Thoracic aorta (tissue), 2 donors: ENCODE measurements around the gene FAM13B. TPM values are rescaled to one million over a fixed set of nuclear protein-coding genes. Genes with fewer than 3 reads are reported as not detected.

Source experiments
- ATAC-seq: fragments of 150-250 bp; one replicate; pipeline ENCODE4 v1.8.0; 2017; ENCODE audit warnings: low read depth; ENCODE audit not compliant: insufficient number of reproducible peaks, low FRiP score
- DNase-seq: peaks from one replicate; pipeline ENCODE4 v3.0.0-alpha.2; 2020; ENCODE audit warnings: low spot score
- H3K27ac ChIP-seq, 2 donors: fragments of 200-600 bp; sonication (generic); 1 replicate in 1 of 2; 2 replicates in 1 of 2; pipeline ENCODE4 v1.5.1; 2016; ENCODE audit warnings: mild to moderate bottlenecking in 2 of 2, moderate library complexity in 2 of 2
- H3K27me3 ChIP-seq: fragments of 200-600 bp; sonication (generic); replicated peaks from 2 replicates; pipeline ENCODE4 v1.6.0; 2016; ENCODE audit warnings: mild to moderate bottlenecking; ENCODE audit not compliant: insufficient read depth
- H3K36me3 ChIP-seq: fragments of 200-600 bp; sonication (generic); one replicate; pipeline ENCODE4 v1.5.1; 2016
- H3K4me1 ChIP-seq, 2 donors: fragments of 200-600 bp; sonication (generic); 1 replicate in 1 of 2; 2 replicates in 1 of 2; pipeline versions ENCODE4 v1.5.1 to v1.6.0; 2016; ENCODE audit warnings: low read depth in 2 of 2, mild to moderate bottlenecking in 1 of 2; ENCODE audit not compliant: control insufficient read depth in 1 of 2
- H3K4me3 ChIP-seq: fragments of 200-600 bp; sonication (generic); 2 replicates; pipeline ENCODE4 v1.5.1; 2016; ENCODE audit warnings: mild to moderate bottlenecking
- H3K9me3 ChIP-seq: fragments of 200-600 bp; sonication (generic); 2 replicates; pipeline ENCODE4 v1.5.1; 2016
- total RNA-seq, 2 donors: library from RNA; depleted of rRNA; stranded (reverse); fragments of >200 nt; gene quantifications; one replicate each; pipeline versions ENCODE4 v1.1.0 to v1.2.3, GENCODE V29; 2016
- TF ChIP-seq, protein P1 (sequence below): fragments of 200-600 bp; sonication (generic); IDR thresholded peaks from one replicate; pipeline ENCODE4 v1.5.1; 2019; ENCODE audit warnings: antibody characterized with exemption

The FAM13B gene
- total RNA-seq, 2 donors from 2014 or later = 65.1 to 134 TPM

DNA sequence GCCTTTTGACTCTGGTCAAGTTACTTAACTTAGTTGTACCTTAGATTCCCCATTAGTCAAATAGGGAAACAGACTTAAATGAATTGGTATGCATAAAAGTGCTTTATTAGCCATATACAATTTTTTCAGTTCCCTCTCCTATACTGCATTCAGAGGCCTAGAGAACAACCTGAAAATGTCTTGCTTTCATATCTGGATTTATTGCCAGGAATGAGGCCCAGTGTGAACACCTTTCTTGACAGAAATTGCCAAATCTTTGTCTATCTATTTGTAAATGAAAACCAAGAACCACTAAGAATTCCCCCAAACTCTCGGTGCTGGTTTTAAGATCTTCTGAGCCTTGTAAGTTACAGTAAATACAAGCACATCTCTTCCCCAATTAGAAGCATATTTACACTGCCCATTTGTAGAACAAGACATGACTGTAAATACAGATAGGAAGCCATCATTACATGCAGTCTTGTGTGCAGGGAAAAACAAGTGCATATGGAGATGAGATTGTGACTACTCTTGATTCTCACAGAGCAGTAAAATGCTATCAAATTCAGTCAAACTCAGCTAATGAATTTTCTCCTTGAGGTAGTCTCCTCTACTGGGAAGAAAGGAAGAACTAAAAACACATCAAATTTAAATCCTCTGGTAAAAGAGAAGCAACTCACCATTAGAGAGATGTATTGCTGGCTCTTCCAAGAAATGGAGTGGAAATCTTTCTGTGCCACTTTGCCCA is 5.2 kb upstream of the FAM13B start:
- ATAC-seq = no peak
- H3K27me3 ChIP-seq = no peaks in the 10 kb centered on the region
- no peaks in the 10 kb centered on the region for H3K9me3 ChIP-seq
- no peak overlapping the region for H3K4me3 ChIP-seq
- H3K36me3 ChIP-seq = no peaks in the 10 kb centered on the region
- DNase-seq = no peak
- H3K4me1 ChIP-seq = peaks cover 4 to 45% of the 10 kb centered on the region in 2 donors
- H3K27ac ChIP-seq = peak overlapping the region; percentile 48 to 69
- TF ChIP-seq, protein P1, sequence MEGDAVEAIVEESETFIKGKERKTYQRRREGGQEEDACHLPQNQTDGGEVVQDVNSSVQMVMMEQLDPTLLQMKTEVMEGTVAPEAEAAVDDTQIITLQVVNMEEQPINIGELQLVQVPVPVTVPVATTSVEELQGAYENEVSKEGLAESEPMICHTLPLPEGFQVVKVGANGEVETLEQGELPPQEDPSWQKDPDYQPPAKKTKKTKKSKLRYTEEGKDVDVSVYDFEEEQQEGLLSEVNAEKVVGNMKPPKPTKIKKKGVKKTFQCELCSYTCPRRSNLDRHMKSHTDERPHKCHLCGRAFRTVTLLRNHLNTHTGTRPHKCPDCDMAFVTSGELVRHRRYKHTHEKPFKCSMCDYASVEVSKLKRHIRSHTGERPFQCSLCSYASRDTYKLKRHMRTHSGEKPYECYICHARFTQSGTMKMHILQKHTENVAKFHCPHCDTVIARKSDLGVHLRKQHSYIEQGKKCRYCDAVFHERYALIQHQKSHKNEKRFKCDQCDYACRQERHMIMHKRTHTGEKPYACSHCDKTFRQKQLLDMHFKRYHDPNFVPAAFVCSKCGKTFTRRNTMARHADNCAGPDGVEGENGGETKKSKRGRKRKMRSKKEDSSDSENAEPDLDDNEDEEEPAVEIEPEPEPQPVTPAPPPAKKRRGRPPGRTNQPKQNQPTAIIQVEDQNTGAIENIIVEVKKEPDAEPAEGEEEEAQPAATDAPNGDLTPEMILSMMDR = no peak

DNA sequence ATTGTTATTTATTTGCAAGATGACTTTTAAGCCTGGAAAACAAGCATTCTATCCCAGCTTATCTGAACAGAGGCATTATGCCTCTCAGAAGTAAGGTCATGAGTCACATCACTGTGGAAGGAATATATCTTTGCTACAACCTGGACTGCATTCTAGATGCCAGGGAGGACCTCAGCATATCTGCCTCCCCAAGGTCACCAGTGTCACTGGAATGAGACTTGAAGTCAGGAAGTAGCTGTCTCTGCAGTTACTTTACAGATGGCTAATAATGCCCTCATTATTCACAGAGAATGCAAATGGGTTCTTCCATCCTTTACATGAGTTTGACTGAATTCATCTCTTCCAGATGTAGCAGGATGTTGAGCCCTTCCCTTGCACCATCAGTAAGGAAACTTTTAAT is 4.4 kb upstream of the FAM13B start:
- DNase-seq = no peak
- Histone ChIP-seq H3K27me3 (no peaks in the 10 kb centered on the region), H3K36me3 (no peaks in the 10 kb centered on the region), H3K27ac (peak overlapping the region; percentile 48 to 69), H3K9me3 (no peaks in the 10 kb centered on the region), H3K4me1 (peaks cover 4 to 45% of the 10 kb centered on the region in 2 donors), H3K4me3 (no peak overlapping the region)
- TF ChIP-seq, protein P1 = no peak
- ATAC-seq = no peak

DNA sequence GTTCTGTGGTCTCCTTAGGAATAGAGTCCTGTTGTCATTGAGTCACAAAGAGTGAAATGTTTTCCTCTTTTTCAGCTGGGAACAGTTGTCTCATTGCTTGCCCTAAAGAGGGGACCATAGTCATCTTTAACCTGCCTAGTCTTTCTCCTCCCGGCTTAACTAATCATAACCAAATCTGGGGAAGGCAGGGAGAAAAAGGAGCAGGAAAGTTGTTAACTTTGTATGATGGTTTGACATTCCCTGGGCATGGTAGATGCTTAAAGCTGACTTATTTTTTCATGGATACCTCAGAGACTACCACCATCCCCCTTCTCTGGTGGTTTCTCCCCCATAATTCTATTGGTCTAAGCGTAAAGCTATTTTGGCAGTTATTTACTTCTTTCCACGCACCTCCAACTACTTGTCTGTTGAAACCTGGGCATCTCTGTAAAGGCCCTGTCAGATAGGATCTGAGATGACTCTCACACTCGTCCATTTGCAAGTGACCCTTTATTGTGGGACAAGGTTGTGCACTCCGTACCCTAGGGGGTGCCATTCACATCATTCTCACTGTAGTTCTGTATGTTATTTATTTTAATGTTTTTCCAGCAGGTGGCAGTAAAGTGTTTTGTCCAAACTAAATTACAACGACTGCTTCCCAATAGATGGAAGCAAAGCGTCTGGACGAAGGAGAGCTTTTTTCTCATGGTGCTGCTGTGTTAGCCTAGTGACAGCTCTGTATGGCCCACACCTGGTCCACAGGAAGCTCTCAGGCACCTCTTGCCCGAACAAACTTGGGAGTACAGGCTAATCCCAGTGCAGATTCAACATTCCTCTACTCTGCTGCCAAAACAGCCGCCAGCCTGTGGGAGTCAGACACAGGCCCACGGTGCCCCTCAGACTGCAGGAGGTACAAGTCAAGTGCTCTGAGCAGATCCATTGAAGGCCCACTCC is 3.0 kb upstream of the FAM13B start:
- TF ChIP-seq, protein P1 = peak; percentile 82
- ATAC-seq = peak; percentile 58
- DNase-seq = no peak
- H3K4me1 ChIP-seq = peaks cover 14 to 54% of the 10 kb centered on the region in 2 donors
- no peaks in the 10 kb centered on the region for H3K9me3 ChIP-seq
- H3K4me3 ChIP-seq = no peak overlapping the region
- H3K36me3 ChIP-seq = no peaks in the 10 kb centered on the region
- H3K27ac ChIP-seq = peak overlapping the region; percentile 34 to 69
- H3K27me3 ChIP-seq = no peaks in the 10 kb centered on the region

DNA sequence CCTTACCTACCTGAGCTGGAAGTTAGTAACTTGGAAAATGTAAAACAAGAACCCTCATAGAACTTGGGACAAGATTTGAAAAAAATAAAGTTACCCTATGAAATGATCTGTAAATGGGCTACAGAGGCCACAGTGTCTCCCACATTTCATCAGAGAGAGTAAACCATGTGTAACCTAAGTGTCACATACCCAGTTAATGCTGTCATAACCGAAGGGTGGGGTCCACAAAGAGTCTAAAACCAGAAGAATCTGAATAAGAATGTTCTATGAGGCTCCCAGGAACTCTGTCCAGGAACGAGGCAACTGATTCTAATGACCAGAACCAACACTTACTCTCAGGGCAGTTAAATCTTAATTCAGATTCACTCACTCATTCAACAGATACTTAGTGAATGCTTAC is 1.0 kb upstream of the FAM13B start:
- H3K27ac ChIP-seq = peak overlapping the region; percentile 99 to 100
- H3K4me1 ChIP-seq = peaks cover 28 to 64% of the 10 kb centered on the region in 2 donors

More for the DNA sequence above, 1.0 kb upstream of the FAM13B start:
- TF ChIP-seq, protein P1 = no peak
- Histone ChIP-seq H3K4me3 (peak overlapping the region; percentile 100), H3K27me3 (no peaks in the 10 kb centered on the region), H3K9me3 (no peaks in the 10 kb centered on the region), H3K36me3 (no peaks in the 10 kb centered on the region)
- no peak for DNase-seq
- ATAC-seq = no peak
